Astrocyte of the spinal cord (primary cell): ENCODE measurements around the gene TMC8.

Source experiments
- DNase-seq: peaks from one replicate; pipeline ENCODE4 v3.0.0; 2011; ENCODE audit warnings: low read depth, low spot score
- H3K4me3 ChIP-seq: 2 replicates; pipeline ENCODE4 v1.5.1; 2011; ENCODE audit warnings: low read depth, mild to moderate bottlenecking, low read length, moderate library complexity
- in situ Hi-C: cut with HindIII; loops from 2 replicates; pipeline ENCODE4 v1.10.0; 2017; ENCODE audit warnings: low sequenced_read_pairs
- TF ChIP-seq, protein P1 (sequence below): IDR thresholded peaks from 2 replicates; pipeline ENCODE4 v1.5.1; 2012; ENCODE audit warnings: low read depth, mild to moderate bottlenecking, low read length, inconsistent platforms

The TMC8 gene

DNA sequence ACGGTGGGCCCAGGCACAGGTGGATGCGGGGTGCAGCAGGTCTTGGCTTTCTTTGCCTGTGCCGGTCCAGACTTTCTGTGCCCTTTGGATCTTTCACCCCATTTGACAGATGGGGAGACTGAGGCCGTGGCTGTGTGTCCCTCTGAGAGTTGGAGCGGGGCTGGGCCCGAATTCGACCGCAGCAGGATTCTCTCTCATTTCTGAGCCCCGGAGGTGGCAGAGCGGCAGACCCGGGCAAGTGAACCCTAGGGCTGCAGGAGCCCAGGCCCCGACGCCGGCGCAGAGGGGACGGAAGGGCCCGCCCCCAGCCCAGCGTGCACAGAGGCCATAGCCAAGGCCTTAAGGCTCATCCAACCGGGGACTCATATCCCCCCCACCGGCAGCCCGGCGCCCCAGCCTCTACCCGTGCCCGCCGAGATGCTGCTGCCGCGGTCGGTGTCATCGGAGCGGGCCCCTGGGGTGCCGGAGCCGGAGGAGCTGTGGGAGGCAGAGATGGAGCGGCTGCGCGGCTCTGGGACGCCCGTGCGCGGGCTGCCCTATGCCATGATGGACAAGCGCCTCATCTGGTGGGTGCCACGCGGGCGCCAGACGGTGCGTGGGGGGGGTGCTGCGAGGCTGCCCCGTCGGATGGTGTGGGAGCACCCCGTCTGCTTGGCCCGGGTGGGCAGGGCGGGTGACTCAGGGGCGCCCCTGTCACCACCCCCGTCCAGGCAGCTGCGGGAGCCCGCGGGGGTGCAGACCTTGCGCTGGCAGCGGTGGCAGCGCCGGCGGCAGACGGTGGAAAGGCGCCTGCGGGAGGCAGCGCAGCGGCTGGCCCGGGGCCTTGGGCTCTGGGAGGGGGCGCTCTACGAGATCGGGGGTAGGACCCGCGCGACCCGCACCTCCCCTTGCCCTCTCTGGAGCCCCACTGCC is 857 bp downstream of the TMC8 start:
- TF ChIP-seq, protein P1, sequence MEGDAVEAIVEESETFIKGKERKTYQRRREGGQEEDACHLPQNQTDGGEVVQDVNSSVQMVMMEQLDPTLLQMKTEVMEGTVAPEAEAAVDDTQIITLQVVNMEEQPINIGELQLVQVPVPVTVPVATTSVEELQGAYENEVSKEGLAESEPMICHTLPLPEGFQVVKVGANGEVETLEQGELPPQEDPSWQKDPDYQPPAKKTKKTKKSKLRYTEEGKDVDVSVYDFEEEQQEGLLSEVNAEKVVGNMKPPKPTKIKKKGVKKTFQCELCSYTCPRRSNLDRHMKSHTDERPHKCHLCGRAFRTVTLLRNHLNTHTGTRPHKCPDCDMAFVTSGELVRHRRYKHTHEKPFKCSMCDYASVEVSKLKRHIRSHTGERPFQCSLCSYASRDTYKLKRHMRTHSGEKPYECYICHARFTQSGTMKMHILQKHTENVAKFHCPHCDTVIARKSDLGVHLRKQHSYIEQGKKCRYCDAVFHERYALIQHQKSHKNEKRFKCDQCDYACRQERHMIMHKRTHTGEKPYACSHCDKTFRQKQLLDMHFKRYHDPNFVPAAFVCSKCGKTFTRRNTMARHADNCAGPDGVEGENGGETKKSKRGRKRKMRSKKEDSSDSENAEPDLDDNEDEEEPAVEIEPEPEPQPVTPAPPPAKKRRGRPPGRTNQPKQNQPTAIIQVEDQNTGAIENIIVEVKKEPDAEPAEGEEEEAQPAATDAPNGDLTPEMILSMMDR = no peak
- in situ Hi-C loops = no loop called here
- no peak for DNase-seq
- no peak overlapping the region for H3K4me3 ChIP-seq

- no peak overlapping the region for H3K4me3 ChIP-seq
- DNase-seq = no peak
- TF ChIP-seq, protein P1 = no peak
- in situ Hi-C loops = no loop called here
These were observed 1.6 kb downstream of the TMC8 start for GRCh38 chr17:78132084-78132676.

GRCh38 chr17:78132767-78133178 is 2.2 kb downstream of the TMC8 start:
- TF ChIP-seq, protein P1 = no peak
- H3K4me3 ChIP-seq = no peak overlapping the region
- no peak for DNase-seq
- in situ Hi-C loops = no loop called here

- DNase-seq = no peak
- no peak overlapping the region for H3K4me3 ChIP-seq
- in situ Hi-C loops = no loop called here
- TF ChIP-seq, protein P1 = no peak
These were observed 2.8 kb downstream of the TMC8 start for GRCh38 chr17:78133179-78133951.

- H3K4me3 ChIP-seq = no peak overlapping the region
- TF ChIP-seq, protein P1 = peak; percentile 57
- no peak for DNase-seq
- in situ Hi-C loops = no loop called here
These were observed 3.7 kb downstream of the TMC8 start for GRCh38 chr17:78133971-78134898.
